ENCODE results near the gene ZFAND6.
"Not testable (repeated sequence)": the region's sequence is repeated elsewhere in the genome, so short reads cannot be mapped to it uniquely, and the experiment has no call there.

Gene ZFAND6

GRCh38 chr15:80099241-80099640 lies 39.8 kb downstream of the ZFAND6 start:
- H3K4me3 ChIP-seq (ENCODE audit: low read depth, low read length) = no peak overlapping the region
- no peak for TF ChIP-seq CTCF (IDR thresholded peaks at IDR 0.05; ENCODE audit: control insufficient read depth, extremely low read depth, insufficient read depth)
- no peak for DNase-seq (ENCODE audit: low read depth)

- H3K4me3 ChIP-seq (ENCODE audit: low read depth, low read length); DNase-seq (ENCODE audit: low read depth): not testable (repeated sequence)
Measured at GRCh38 chr15:80099662-80100061, 40.2 kb downstream of the ZFAND6 start.

- TF ChIP-seq CTCF (IDR thresholded peaks at IDR 0.05; ENCODE audit: control insufficient read depth, extremely low read depth, insufficient read depth) = no peak
- DNase-seq (ENCODE audit: low read depth) = no peak
- no peak overlapping the region for H3K4me3 ChIP-seq (ENCODE audit: low read depth, low read length)
Measured at GRCh38 chr15:80100247-80100646, 40.8 kb downstream of the ZFAND6 start.

GRCh38 chr15:80105193-80105592 lies 45.7 kb downstream of the ZFAND6 start:
- no peak overlapping the region for H3K4me3 ChIP-seq (ENCODE audit: low read depth, low read length)
- peak; percentile 41 for DNase-seq (ENCODE audit: low read depth)
- TF ChIP-seq CTCF (IDR thresholded peaks at IDR 0.05; ENCODE audit: control insufficient read depth, extremely low read depth, insufficient read depth) = no peak

GRCh38 chr15:80105595-80105994 lies 46.1 kb downstream of the ZFAND6 start:
- TF ChIP-seq CTCF (IDR thresholded peaks at IDR 0.05; ENCODE audit: control insufficient read depth, extremely low read depth, insufficient read depth) = no peak
- DNase-seq (ENCODE audit: low read depth) = no peak
- H3K4me3 ChIP-seq (ENCODE audit: low read depth, low read length) = no peak overlapping the region

GRCh38 chr15:80106051-80106450 lies 46.6 kb downstream of the ZFAND6 start:
- TF ChIP-seq CTCF (IDR thresholded peaks at IDR 0.05; ENCODE audit: control insufficient read depth, extremely low read depth, insufficient read depth) = no peak
- no peak for DNase-seq (ENCODE audit: low read depth)
- H3K4me3 ChIP-seq (ENCODE audit: low read depth, low read length) = no peak overlapping the region

GRCh38 chr15:80107204-80107603 lies 47.7 kb downstream of the ZFAND6 start:
- DNase-seq (ENCODE audit: low read depth) = no peak
- TF ChIP-seq CTCF (IDR thresholded peaks at IDR 0.05; ENCODE audit: control insufficient read depth, extremely low read depth, insufficient read depth) = no peak
- no peak overlapping the region for H3K4me3 ChIP-seq (ENCODE audit: low read depth, low read length)
